ENCODE measurements around the gene CAMSAP1. TPM values are rescaled to one million over a fixed set of nuclear protein-coding genes. Genes with fewer than 3 reads are reported as not detected.

CAMSAP1 gene
- total RNA-seq, 1 donor from 2014 or later: 31.1 TPM

- DNase-seq (ENCODE audit: low read depth): no peak
- H3K4me3 ChIP-seq (ENCODE audit: low read depth, low read length): no peak overlapping the region
- TF ChIP-seq CTCF (conservative IDR thresholded peaks at IDR 0.05; ENCODE audit: low read depth, low read length): no peak
Observed at GRCh38 chr9:135805422-135806022, 101.8 kb downstream of the CAMSAP1 start.

DNA sequence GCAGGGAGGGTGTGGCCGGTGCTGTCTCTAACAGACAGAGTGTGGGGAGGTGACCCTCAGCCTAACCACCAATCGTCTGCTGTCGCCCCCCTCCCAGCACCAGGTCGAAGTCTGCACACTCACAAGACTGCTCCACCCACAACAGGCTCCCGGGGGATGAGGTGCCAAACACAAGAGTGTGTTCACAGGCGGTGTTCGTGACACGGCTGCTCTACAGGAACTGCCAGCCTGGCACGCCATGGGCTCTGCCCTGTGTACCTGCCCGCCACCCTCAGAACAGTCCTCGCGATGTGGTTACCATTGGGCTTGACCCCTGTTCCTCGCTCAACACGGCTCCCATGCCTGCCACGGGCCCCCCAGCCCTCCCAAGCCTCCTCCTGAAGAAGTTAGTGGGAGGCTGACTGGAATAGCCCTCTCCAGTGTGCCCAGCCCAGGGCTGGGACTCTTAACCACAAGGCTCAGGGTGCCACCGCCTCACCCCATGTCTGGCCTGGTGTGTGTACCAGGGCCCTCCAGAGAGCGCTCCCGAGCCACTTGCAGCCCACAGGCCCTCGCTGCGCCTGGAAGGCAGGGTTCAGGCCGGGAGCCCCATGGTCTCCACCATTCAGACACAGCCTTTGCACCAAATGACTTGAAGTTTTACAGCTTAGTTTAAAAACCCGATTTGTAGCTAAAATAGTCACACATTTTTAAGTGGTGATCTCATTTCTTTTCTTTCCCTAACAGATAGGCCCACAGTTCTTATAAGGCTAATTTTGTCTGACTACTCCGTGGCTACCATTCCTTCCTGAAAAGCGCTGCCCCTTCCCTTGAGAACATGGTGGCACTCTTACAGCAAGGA is 102.5 kb downstream of the CAMSAP1 start:
- TF ChIP-seq CTCF (conservative IDR thresholded peaks at IDR 0.05; ENCODE audit: low read depth, low read length): no peak
- no peak for DNase-seq (ENCODE audit: low read depth)
- no peak overlapping the region for H3K4me3 ChIP-seq (ENCODE audit: low read depth, low read length)

DNA sequence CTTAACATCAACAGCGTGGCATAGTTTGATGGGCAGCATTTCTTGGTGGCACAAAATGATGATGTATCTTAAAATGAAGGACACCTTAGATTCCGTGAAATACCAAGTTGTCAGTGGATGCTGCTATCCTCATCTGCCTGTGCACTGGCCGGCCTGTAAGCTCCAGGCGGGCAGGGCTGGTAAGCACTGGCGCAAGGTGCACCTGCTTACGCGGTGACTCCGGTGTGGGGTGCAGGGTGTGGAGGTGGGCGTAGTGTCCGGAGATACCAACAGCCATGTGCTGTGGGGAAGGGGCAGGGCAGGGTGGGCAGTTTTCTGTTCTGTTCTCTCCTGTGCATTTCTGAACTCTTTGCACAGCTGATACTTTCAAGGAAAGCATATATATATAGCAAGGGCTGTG is 103.9 kb downstream of the CAMSAP1 start:
- no peak for TF ChIP-seq CTCF (conservative IDR thresholded peaks at IDR 0.05; ENCODE audit: low read depth, low read length)
- no peak for DNase-seq (ENCODE audit: low read depth)
- no peak overlapping the region for H3K4me3 ChIP-seq (ENCODE audit: low read depth, low read length)

- H3K4me3 ChIP-seq (ENCODE audit: low read depth, low read length): no peak overlapping the region
- no peak for TF ChIP-seq CTCF (conservative IDR thresholded peaks at IDR 0.05; ENCODE audit: low read depth, low read length)
- no peak for DNase-seq (ENCODE audit: low read depth)
Observed at GRCh38 chr9:135802876-135803419, 104.4 kb downstream of the CAMSAP1 start.

- no peak for TF ChIP-seq CTCF (conservative IDR thresholded peaks at IDR 0.05; ENCODE audit: low read depth, low read length)
- no peak overlapping the region for H3K4me3 ChIP-seq (ENCODE audit: low read depth, low read length)
Observed at GRCh38 chr9:135801070-135801469, 106.3 kb downstream of the CAMSAP1 start.

DNA sequence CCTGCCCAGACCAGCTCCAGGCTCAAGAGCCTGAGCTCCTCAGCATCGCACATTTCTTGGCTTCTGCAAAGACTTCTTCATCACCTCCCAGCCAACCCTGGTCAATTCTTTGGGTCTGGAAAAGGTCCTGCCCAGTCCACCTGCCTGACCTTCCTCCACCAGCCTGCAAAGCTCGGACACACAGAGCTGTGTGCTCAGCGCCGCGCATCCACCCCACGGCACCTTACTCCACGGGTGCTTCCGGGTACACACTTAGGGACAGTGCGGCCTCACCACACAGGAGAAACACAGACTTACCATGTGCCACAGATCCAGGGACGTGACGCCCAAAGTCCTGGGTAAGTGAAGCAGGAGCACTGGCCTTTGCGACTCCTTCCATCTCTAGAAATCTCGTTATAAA is 108.1 kb downstream of the CAMSAP1 start:
- no peak for TF ChIP-seq CTCF (conservative IDR thresholded peaks at IDR 0.05; ENCODE audit: low read depth, low read length)
- no peak overlapping the region for H3K4me3 ChIP-seq (ENCODE audit: low read depth, low read length)
- no peak for DNase-seq (ENCODE audit: low read depth)

More at GRCh38 chr9:135801070-135801469, 106.3 kb downstream of the CAMSAP1 start:
- DNase-seq (ENCODE audit: low read depth): no peak

Measured in epithelial cell of proximal tubule (primary cell).